ENCODE data around the gene CAPG. TPM values are rescaled to one million over a fixed set of nuclear protein-coding genes. Genes with fewer than 3 reads are reported as not detected.

The CAPG gene
- total RNA-seq, 1 donor from 2014 or later: 208 TPM

DNA sequence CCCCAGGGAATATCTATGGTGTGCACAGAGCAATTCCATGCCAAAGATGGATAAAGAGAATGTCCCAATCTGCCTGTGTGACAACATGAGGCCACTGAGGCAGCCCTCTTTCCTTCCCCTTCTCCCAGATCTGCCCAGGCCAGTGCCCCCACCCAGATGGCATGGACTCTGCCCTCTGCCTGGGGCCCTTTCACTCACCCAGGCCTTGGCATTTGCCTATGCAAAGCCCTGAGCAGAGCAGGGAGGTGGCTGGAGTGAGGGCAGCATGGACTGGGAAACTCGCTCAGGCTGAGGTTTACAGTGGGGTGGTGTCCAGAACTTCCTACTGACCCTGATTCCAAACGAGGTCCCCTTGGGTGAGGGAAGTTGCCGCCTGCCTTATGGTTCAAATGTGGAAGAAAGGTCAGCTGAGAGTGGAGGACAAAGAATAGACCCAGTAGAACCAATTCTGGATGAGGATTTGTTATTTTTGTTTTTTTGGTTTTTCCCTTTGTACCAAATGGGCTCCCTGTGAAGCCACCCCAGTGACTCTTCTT lies 17.2 kb upstream of the CAPG start:
- intact Hi-C loops (cut with micrococcal nuclease): no loop called here
- ChIA-PET POLR2A (interaction anchor here (0.7 to 2.7 kb wide), 3 partner anchors 11 to 111 kb away, joined by 3 to 11 read pairs (median 4); partner anchors contain the start of gene MAT2A), CTCF (interaction anchor here (1.0 kb wide), 1 partner anchor 125 kb away, joined by 4 read pairs; no protein-coding TSS in a partner anchor)
- Mint-ChIP-seq H3K27me3 (no peaks in the 10 kb centered on the region), H3K4me1 (no peaks in the 10 kb centered on the region), H3K9me3 (no peaks in the 10 kb centered on the region), H3K4me3 (no peak overlapping the region), H3K27ac (no peak overlapping the region), H3K36me3 (ENCODE audit: low read depth) (no peaks in the 10 kb centered on the region)
- TF ChIP-seq, protein P1, sequence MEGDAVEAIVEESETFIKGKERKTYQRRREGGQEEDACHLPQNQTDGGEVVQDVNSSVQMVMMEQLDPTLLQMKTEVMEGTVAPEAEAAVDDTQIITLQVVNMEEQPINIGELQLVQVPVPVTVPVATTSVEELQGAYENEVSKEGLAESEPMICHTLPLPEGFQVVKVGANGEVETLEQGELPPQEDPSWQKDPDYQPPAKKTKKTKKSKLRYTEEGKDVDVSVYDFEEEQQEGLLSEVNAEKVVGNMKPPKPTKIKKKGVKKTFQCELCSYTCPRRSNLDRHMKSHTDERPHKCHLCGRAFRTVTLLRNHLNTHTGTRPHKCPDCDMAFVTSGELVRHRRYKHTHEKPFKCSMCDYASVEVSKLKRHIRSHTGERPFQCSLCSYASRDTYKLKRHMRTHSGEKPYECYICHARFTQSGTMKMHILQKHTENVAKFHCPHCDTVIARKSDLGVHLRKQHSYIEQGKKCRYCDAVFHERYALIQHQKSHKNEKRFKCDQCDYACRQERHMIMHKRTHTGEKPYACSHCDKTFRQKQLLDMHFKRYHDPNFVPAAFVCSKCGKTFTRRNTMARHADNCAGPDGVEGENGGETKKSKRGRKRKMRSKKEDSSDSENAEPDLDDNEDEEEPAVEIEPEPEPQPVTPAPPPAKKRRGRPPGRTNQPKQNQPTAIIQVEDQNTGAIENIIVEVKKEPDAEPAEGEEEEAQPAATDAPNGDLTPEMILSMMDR (IDR thresholded peaks at IDR 0.05): no peak
- ATAC-seq (ENCODE audit: low read depth) (no peak), DNase-seq (no peak)

DNA sequence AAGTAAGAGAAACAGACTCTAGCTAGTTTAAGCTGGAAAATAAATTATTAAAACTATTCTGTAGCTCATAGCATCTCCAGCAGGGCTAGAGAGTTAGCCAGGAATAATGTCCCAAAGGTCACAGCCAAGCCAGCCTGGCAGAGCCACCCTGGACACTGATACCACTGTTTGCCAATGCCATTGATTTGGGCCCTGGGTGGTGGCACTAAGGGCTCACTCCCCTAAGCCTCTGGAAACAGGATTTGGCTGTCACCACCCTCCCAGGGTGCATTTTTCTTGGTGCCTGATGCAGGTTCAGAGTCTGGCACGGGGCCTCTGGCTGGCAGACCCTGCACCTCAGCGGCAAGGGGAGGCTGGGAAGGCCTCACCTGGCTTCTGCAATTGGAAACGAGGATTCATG lies 15.4 kb upstream of the CAPG start:
- Mint-ChIP-seq H3K27me3 (no peaks in the 10 kb centered on the region), H3K4me3 (no peak overlapping the region), H3K36me3 (ENCODE audit: low read depth) (no peaks in the 10 kb centered on the region), H3K4me1 (peaks cover 4% of the 10 kb centered on the region), H3K9me3 (no peaks in the 10 kb centered on the region), H3K27ac (no peak overlapping the region)
- ChIA-PET CTCF (no interaction called here), POLR2A (no interaction called here)
- TF ChIP-seq, protein P1 (IDR thresholded peaks at IDR 0.05): no peak
- ATAC-seq (ENCODE audit: low read depth) (no peak), DNase-seq (no peak)
- intact Hi-C loops (cut with micrococcal nuclease): no loop called here

DNA sequence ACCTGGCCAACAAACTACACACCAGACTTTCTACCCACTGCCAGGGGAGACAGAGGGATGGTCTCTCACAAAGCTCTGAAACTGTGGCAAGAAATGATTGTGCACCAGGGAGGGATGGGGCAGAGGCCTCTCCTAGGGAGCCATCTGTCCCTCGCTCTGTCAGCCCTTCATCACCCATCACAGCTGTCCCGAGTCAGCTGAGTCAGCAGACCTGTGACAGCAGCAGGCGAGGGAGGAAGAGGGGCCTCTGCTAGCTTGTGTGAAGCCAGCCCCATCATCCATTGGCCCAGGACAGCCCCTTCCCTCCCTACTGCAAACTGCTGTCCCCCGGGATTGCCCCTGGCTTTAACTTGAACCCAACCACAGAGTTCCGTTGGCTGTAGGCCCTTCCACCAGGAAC lies 13.4 kb upstream of the CAPG start:
- no peaks in the 10 kb centered on the region for H3K36me3 Mint-ChIP-seq (ENCODE audit: low read depth)
- peaks cover 18% of the 10 kb centered on the region for H3K4me1 Mint-ChIP-seq
- TF ChIP-seq, protein P1 (IDR thresholded peaks at IDR 0.05): no peak
- H3K9me3 Mint-ChIP-seq: no peaks in the 10 kb centered on the region
- POLR2A ChIA-PET: interaction anchor here (0.9 kb wide), 1 partner anchor 115 kb away, joined by 3 read pairs; the partner anchor contains the start of gene MAT2A
- no peak for ATAC-seq (ENCODE audit: low read depth)
- H3K27ac Mint-ChIP-seq: no peak overlapping the region
- H3K27me3 Mint-ChIP-seq: no peaks in the 10 kb centered on the region
- CTCF ChIA-PET: interaction anchor here (1.4 to 2.0 kb wide), 3 partner anchors 12 to 128 kb away, joined by 3 to 14 read pairs (median 3); no protein-coding TSS in a partner anchor
- no peak overlapping the region for H3K4me3 Mint-ChIP-seq
- intact Hi-C loops (cut with micrococcal nuclease): loop anchor here (5.0 kb wide), 1 partner anchor 464 kb away; the partner anchor contains the start of gene ST3GAL5
- DNase-seq: no peak

DNA sequence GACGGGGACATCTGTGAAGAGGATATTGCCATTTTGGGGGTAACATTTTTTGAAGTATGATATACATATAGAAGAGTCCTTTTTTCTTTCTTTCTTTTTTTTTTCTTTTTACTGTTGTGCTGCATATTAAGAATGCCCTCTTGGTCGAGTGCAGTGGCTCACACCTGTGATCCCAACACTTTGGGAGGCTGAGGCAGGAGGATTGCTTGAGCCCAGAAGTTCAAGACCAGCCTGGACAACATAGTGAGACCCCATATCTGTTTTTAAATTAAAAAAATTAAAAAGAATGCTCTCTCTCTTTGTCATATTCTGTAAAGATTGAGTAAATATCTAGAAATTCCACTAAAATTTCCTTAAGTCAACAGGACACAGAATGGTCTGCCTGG lies 11.9 kb upstream of the CAPG start:
- TF ChIP-seq, protein P1 (IDR thresholded peaks at IDR 0.05): no peak
- H3K27me3 Mint-ChIP-seq: no peaks in the 10 kb centered on the region
- ChIA-PET CTCF (interaction anchor here (0.7 to 4.5 kb wide), 4 partner anchors 117 to 285 kb away, joined by 3 to 162 read pairs (median 11); partner anchors contain the start of gene MAT2A), POLR2A (interaction anchor here (1.2 to 5.3 kb wide), 3 partner anchors 16 to 130 kb away, joined by 5 to 133 read pairs (median 70); partner anchors contain the start of gene MAT2A)
- H3K4me3 Mint-ChIP-seq: no peak overlapping the region
- H3K9me3 Mint-ChIP-seq: no peaks in the 10 kb centered on the region
- no peak for ATAC-seq (ENCODE audit: low read depth)
- H3K27ac Mint-ChIP-seq: no peak overlapping the region
- peaks cover 22% of the 10 kb centered on the region for H3K4me1 Mint-ChIP-seq
- intact Hi-C loops (cut with micrococcal nuclease): loop anchor here (5.0 kb wide), 1 partner anchor 465 kb away; the partner anchor contains the start of gene ST3GAL5
- DNase-seq: no peak
- peaks cover 2% of the 10 kb centered on the region for H3K36me3 Mint-ChIP-seq (ENCODE audit: low read depth)

All from activated B cell treated with CpG ODN at 0.5 μM for 24 hours (primary cell).